GM21528 (cell line): ENCODE results near the gene LPCAT4.
A peak's percentile ranks its signal among the peaks of the same experiment; 100 is the strongest.
"Not testable (repeated sequence)": the region's sequence is repeated elsewhere in the genome, so short reads cannot be mapped to it uniquely, and the experiment has no call there.

Experiments
- ATAC-seq: cut with Tn5 transposase; IDR thresholded peaks from one replicate; pipeline ENCODE4 v1.9.1; 2021; ENCODE audit warnings: mild to moderate bottlenecking, moderate library complexity; ENCODE audit not compliant: unreplicated experiment, low FRiP score

Gene LPCAT4

GRCh38 chr15:34365091-34365825 lies 1.7 kb downstream of the LPCAT4 start:
- ATAC-seq = no peak

- ATAC-seq = no peak
These were observed 3.0 kb downstream of the LPCAT4 start for GRCh38 chr15:34364041-34364440.

GRCh38 chr15:34362047-34362773 lies 4.8 kb downstream of the LPCAT4 start:
- ATAC-seq = no peak

GRCh38 chr15:34361278-34361677 lies 5.7 kb downstream of the LPCAT4 start:
- no peak for ATAC-seq

GRCh38 chr15:34360298-34360697 lies 6.7 kb downstream of the LPCAT4 start:
- no peak for ATAC-seq

GRCh38 chr15:34359416-34359815 lies 7.6 kb downstream of the LPCAT4 start:
- no peak for ATAC-seq

- ATAC-seq = no peak
These were observed 8.0 kb downstream of the LPCAT4 start for GRCh38 chr15:34358948-34359347.

GRCh38 chr15:34358367-34358766 lies 8.6 kb downstream of the LPCAT4 start:
- ATAC-seq = no peak

GRCh38 chr15:34357653-34358052 lies 9.3 kb downstream of the LPCAT4 start:
- ATAC-seq = no peak

- no peak for ATAC-seq
These were observed 11.8 kb downstream of the LPCAT4 start for GRCh38 chr15:34355241-34355640.

- ATAC-seq = no peak
These were observed 12.7 kb downstream of the LPCAT4 start for GRCh38 chr15:34354286-34354685.

- no peak for ATAC-seq
These were observed 13.4 kb downstream of the LPCAT4 start for GRCh38 chr15:34353627-34354026.

GRCh38 chr15:34352996-34353395 lies 14.0 kb downstream of the LPCAT4 start:
- not testable (repeated sequence) for ATAC-seq

- ATAC-seq = no peak
These were observed 17.2 kb downstream of the LPCAT4 start for GRCh38 chr15:34349769-34350168.

GRCh38 chr15:34348735-34349300 lies 18.2 kb downstream of the LPCAT4 start:
- ATAC-seq = no peak

GRCh38 chr15:34347951-34348638 lies 18.9 kb downstream of the LPCAT4 start:
- no peak for ATAC-seq

GRCh38 chr15:34342737-34343575 lies 24.0 kb downstream of the LPCAT4 start, which contains the start of the genes NOP10 and NUTM1:
NOP10 (minus strand) TSS chr15:34343136; CDS start chr15:34343073, 63 bp downstream.
NUTM1 (plus strand) TSS chr15:34343315; CDS start chr15:34343697, 382 bp downstream.
- peak; percentile 80 for ATAC-seq

- ATAC-seq = not testable (repeated sequence)
These were observed 24.7 kb downstream of the LPCAT4 start for GRCh38 chr15:34342213-34342736.

GRCh38 chr15:34341381-34342212 lies 25.4 kb downstream of the LPCAT4 start:
- no peak for ATAC-seq
